GM18867 (cell line): ENCODE data around the gene FOXC1.

Source experiments
- ATAC-seq: cut with Tn5 transposase; IDR thresholded peaks from one replicate; pipeline ENCODE4 v1.9.1; 2021; ENCODE audit warnings: mild to moderate bottlenecking, moderate library complexity; ENCODE audit not compliant: unreplicated experiment

FOXC1 gene

GRCh38 chr6:1584146-1584545 lies 25.6 kb upstream of the FOXC1 start:
- no peak for ATAC-seq

DNA sequence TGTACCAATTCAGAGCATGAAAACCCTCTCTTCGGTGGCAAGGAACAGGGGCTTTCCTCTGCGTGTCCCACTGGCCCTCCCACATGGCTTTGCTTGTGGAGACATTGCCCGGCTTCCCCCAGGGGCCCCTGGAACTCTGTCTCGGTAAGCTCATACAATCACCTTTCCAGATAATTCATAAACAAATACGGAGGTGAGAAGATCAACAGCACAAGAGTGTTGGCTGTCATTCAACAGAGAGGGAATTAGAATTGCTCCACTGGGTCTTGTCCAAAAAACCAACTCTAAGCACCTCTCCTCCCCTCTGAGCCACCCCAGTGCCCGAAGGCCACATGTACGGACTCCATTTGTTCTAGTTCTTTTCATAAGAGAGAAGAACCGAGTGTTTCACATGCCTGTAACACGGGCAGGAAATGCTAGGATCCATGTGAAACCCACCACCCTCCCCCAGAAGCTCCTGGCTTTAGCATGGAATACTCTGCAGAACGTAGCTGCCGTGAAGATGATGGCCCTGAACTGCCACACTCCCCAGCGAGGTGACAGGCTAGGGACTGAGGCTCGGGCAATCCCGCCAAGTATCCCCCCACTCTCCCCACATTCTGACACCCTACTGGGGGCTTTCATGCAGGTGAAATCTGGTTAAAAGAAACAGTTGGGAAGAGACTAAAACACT lies 24.6 kb upstream of the FOXC1 start:
- ATAC-seq: no peak

- no peak for ATAC-seq
Measured at GRCh38 chr6:1585669-1586049, 24.1 kb upstream of the FOXC1 start.

GRCh38 chr6:1586256-1586655 lies 23.5 kb upstream of the FOXC1 start:
- no peak for ATAC-seq

- no peak for ATAC-seq
Measured at GRCh38 chr6:1586861-1587450, 22.8 kb upstream of the FOXC1 start.

GRCh38 chr6:1587546-1587945 lies 22.2 kb upstream of the FOXC1 start:
- no peak for ATAC-seq

GRCh38 chr6:1587977-1588376 lies 21.7 kb upstream of the FOXC1 start:
- ATAC-seq: no peak

GRCh38 chr6:1589208-1589607 lies 20.5 kb upstream of the FOXC1 start:
- no peak for ATAC-seq

DNA sequence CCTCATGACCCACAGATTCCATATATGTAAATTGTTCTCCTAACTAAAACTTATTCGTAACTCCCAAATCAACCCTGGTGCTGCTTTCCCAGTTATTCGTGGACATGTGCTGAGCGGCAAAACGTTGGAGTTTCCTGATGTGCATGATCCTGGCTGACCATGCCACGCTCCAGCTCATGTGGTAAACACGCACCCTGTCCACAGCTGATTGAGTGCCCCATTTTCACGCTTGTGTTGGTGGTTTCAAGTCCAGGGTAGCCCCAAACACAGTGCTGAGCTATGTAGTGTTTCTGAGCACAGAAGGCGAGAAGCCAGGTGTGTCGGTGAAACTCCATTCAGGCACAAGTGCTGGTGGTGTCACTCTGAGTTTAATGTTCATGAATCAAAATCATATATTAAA lies 19.1 kb upstream of the FOXC1 start:
- no peak for ATAC-seq

DNA sequence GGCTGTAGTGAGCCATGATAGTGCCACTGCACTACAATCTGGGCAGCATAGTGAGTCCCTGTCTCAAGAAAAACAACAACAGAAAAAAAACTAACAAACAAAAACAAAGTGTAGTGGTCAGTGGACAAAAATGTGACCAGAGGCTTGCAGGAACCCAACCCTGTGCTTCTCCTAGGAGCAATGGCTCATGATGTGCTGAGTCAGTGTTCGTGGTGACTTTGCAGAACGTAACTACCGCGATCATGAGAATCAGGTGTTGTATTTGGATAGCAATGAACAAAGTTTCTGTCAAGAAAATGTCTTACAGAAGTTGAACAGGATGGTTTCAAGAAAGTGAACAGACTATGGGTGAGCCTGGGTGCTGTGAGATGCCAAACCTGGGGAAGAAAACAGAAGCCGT lies 18.5 kb upstream of the FOXC1 start:
- ATAC-seq: no peak

DNA sequence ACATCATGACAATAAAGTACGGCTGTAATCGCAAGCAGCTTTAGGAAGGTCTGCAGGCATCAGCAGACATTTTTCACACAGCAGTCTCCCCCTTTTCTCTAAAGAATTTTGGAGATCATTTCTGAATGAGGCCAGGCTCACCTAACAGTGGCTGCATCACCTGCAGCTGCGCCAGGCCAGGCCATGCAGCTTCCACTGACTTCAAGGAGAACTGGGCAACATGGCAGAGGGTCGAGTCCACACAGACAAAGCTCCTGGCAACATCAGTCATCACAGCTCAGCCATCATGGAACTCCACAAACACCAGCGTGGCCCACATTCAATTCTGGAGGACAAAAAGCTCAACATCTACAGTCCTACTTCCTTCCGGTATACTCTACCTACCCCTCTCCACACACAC lies 17.8 kb upstream of the FOXC1 start:
- no peak for ATAC-seq

DNA sequence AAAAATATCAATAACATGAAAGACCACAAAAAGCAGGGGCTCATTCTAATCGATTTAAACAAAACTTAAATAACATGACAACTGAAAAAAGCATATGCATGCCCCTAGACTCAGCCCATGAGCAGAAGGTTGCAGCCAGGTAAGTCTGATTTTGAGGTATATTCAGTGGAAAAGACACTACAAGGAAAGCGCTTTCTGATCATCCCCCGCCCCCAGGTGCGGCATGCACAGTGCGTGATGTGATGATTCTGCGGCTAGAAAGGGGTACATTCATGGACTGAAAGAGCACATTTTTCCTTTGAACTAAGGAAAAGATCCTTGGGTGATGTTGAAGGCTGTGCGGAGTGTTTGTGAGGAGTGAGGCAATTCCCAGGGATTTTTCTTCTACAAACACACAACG lies 16.9 kb upstream of the FOXC1 start:
- ATAC-seq: no peak

GRCh38 chr6:1593286-1593957 lies 16.3 kb upstream of the FOXC1 start:
- no peak for ATAC-seq

DNA sequence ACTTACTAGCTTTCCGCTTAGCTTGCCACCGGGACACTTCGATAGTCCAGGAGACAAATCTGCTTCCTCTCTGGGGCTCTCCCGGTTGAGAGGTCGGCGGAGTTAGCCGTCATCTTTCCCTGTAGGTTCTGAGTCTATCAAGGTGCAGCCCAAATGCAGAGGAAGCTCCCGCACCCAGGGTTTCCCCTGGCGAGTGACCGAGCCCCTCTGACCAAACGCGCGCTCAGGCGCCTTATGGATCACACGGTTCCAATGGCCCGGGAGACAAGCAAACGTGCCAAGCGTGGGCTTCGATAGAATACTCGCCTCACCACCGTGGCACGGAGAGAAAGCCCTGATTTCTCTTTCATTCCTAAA lies 15.8 kb upstream of the FOXC1 start:
- no peak for ATAC-seq

DNA sequence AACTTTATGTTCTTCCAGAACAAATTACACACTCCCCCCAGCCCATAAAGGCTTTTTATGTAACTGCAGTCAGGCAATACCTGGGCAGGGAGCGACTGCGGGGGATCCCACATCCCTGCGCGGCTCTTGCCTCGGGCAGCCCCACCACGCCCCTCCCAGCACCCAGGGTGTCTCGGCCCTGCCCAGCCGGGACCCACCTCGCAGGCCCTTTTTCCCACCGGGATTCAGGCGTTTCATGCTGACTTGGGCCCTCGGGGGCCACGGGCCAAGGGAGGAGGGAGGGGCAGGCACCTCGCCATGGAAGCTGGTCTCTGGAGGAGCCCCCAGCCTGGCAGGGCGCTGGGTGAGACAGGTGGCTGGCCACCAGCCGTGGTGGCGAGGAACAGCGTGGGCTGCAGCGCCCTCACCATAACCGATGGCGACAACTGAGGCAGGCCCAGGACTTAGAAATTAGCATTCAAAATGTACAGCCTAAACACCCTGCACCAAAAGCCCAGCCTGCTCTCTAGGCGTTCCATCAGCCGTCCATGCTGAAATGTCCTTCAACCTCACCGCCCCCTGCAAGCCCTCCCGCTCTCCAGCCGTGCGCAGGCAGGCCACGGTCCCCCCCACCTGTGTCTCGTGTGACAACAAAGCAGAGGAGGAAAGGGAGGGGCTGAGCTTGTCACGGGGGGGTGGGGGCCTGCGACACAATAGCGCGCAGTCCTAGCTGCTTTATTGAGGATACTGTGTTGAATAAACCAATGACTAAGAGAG lies 15.1 kb upstream of the FOXC1 start:
- ATAC-seq: no peak

GRCh38 chr6:1595271-1596087 lies 14.2 kb upstream of the FOXC1 start:
- ATAC-seq: no peak

- peak; percentile 73 for ATAC-seq
Measured at GRCh38 chr6:1596088-1596852, 13.4 kb upstream of the FOXC1 start.

DNA sequence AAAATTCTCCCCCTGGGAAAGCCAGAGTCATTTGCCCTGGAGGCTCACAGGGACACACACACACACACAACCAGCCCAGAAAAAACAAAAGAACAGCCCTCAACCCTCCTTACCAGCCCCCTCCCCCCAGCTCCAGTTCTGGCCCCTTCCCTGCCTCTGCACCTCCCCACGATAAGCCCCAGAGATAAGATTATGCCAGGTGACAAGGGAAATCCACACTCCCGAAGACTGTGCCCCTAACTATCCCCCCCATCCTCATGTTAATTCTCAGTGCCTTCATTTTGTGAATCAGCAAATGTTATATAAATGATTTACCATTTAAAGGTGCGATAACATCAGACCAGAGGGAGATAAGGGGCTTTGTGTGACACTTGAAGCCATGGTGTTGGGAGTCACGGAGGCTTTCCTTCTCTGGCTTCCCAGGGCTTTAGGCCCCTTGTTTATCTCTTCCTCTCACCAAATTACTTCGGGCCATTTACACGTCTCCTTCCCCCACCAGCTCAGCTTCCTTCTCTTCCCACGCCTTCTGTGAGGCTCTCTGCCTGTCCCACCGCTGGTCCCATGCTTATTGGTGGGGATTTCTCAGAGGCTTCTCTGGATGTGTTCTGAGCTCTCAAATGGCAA lies 12.5 kb upstream of the FOXC1 start:
- ATAC-seq: no peak

DNA sequence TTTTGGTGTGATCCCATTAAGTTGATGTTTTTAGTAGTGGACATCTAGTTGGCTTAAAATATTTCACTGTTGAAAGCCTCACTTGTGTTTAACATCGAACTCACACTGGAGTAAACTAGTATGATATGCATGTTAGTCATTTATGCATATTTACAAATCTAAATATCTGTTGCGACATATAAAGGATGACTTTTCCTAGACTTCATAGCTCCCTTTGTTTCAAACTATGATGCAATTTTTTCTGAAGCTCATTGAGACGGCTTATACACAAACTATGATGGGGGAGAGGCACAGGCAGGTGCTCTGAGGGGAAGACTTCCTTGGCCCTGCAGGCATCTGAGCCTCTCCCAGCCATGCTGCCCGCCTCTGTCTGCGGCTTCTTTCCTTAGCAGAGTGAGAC lies 11.8 kb upstream of the FOXC1 start:
- no peak for ATAC-seq

GRCh38 chr6:1598433-1598832 lies 11.3 kb upstream of the FOXC1 start:
- ATAC-seq: no peak
